ENCODE results near the gene STMN3. TPM values are rescaled to one million over a fixed set of nuclear protein-coding genes. Genes with fewer than 3 reads are reported as not detected.

STMN3 gene
- total and polyA plus RNA-seq, 2 experiments from 2014 or later = 18.6 to 37.6 TPM

- in situ Hi-C loops (cut with MboI) = no loop called here
- no peak for DNase-seq
- 70 to 75% methylated on average over 24 to 25 of the region's 25 CpGs for WGBS, 2 experiments (ENCODE audit: low coverage in 1 of 2, low lambda C conversion rate in 2 of 2, missing lambda C conversion rate in 2 of 2)
- Histone ChIP-seq H3F3A (ENCODE audit: insufficient read depth) (no peaks in the 10 kb centered on the region; the same call in 1 of the 2 replicates), H3K9me2 (ENCODE audit: insufficient read depth) (no peaks in the 10 kb centered on the region), H3K4me2 (ENCODE audit: unreplicated experiment) (no peak overlapping the region), H3K4me1 (ENCODE audit: insufficient read depth) (peaks cover 24% of the 10 kb centered on the region), H3K27me3 (replicated peaks; ENCODE audit: insufficient read depth) (no peaks in the 10 kb centered on the region), H3K9ac (no peak overlapping the region), H3K4me3 (no peak overlapping the region), H3K36me3 (ENCODE audit: low read depth) (no peaks in the 10 kb centered on the region), H3K9me3 (ENCODE audit: low read depth) (no peaks in the 10 kb centered on the region), H4K20me1 (ENCODE audit: insufficient read depth) (no peaks in the 10 kb centered on the region), H3K79me2 (ENCODE audit: insufficient read depth) (peaks cover 8% of the 10 kb centered on the region; the same call in 1 of the 2 replicates), H3K27ac (no peak overlapping the region), H2AFZ (no peak overlapping the region)
- TF ChIP-seq EZH2phosphoT487 (IDR thresholded peaks at IDR 0.05; ENCODE audit: insufficient read depth, low read depth) (no peak), EZH2 (IDR thresholded peaks at IDR 0.05; ENCODE audit: insufficient read depth, poor library complexity, severe bottlenecking) (no peak)
These were observed 42.4 kb upstream of the STMN3 start for GRCh38 chr20:63695424-63696305.

DNA sequence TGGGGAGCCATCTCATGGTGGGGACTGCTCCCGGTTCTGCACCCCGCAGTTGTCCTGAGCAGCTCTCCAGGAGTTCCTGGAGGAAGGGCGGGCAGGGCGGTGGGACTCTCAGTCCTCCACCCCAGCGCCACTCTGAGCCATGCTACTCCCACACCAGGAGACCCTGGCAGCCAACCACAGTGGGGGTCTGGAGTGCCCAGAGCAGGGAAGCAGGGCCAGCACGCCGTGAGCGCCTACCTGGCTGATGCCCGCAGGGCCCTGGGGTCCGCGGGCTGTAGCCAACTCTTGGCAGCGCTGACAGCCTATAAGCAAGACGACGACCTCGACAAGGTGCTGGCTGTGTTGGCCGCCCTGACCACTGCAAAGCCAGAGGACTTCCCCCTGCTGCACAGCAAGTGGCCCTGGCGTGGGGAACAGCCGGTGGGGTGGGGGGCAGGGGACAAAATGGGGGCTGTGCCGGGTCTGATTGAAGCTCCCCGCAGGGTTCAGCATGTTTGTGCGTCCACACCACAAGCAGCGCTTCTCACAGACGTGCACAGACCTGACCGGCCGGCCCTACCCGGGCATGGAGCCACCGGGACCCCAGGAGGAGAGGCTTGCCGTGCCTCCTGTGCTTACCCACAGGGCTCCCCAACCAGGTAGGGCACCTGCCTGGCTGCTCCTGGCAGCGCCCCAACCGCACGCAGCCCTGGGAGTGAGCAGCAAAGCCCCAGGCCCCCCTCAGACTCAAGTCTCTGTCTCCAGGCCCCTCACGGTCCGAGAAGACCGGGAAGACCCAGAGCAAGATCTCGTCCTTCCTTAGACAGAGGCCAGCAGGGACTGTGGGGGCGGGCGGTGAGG lies 41.6 kb upstream of the STMN3 start:
- no peak overlapping the region for H3K4me2 ChIP-seq (ENCODE audit: unreplicated experiment)
- no peaks in the 10 kb centered on the region for H3K9me3 ChIP-seq (ENCODE audit: low read depth)
- no peaks in the 10 kb centered on the region for H3K27me3 ChIP-seq (replicated peaks; ENCODE audit: insufficient read depth)
- DNase-seq = no peak
- TF ChIP-seq EZH2phosphoT487 (IDR thresholded peaks at IDR 0.05; ENCODE audit: insufficient read depth, low read depth) (no peak), EZH2 (IDR thresholded peaks at IDR 0.05; ENCODE audit: insufficient read depth, poor library complexity, severe bottlenecking) (no peak)
- no peaks in the 10 kb centered on the region for H3K9me2 ChIP-seq (ENCODE audit: insufficient read depth)
- H3K36me3 ChIP-seq (ENCODE audit: low read depth) = no peaks in the 10 kb centered on the region
- peaks cover 22% of the 10 kb centered on the region for H3K4me1 ChIP-seq (ENCODE audit: insufficient read depth)
- WGBS, 2 experiments (ENCODE audit: low coverage in 1 of 2, low lambda C conversion rate in 2 of 2, missing lambda C conversion rate in 2 of 2) = 87 to 92% methylated on average over 32 of the region's 37 CpGs
- H2AFZ ChIP-seq = no peak overlapping the region
- H3K4me3 ChIP-seq = no peak overlapping the region
- no peak overlapping the region for H3K27ac ChIP-seq
- in situ Hi-C loops (cut with MboI) = no loop called here
- H3F3A ChIP-seq (ENCODE audit: insufficient read depth) = no peaks in the 10 kb centered on the region; the same call in 1 of the 2 replicates
- H3K9ac ChIP-seq = no peak overlapping the region
- H3K79me2 ChIP-seq (ENCODE audit: insufficient read depth) = peaks cover 1% of the 10 kb centered on the region; the same call in 1 of the 2 replicates
- no peaks in the 10 kb centered on the region for H4K20me1 ChIP-seq (ENCODE audit: insufficient read depth)

- Histone ChIP-seq H3K36me3 (ENCODE audit: low read depth) (no peaks in the 10 kb centered on the region), H3K9ac (no peak overlapping the region), H3K9me3 (ENCODE audit: low read depth) (no peaks in the 10 kb centered on the region), H3K4me2 (ENCODE audit: unreplicated experiment) (no peak overlapping the region), H2AFZ (no peak overlapping the region), H3K4me1 (ENCODE audit: insufficient read depth) (peaks cover 13% of the 10 kb centered on the region), H3F3A (ENCODE audit: insufficient read depth) (no peaks in the 10 kb centered on the region; the same call in 1 of the 2 replicates), H3K27ac (no peak overlapping the region), H3K4me3 (no peak overlapping the region), H4K20me1 (ENCODE audit: insufficient read depth) (no peaks in the 10 kb centered on the region), H3K27me3 (replicated peaks; ENCODE audit: insufficient read depth) (no peaks in the 10 kb centered on the region), H3K9me2 (ENCODE audit: insufficient read depth) (no peaks in the 10 kb centered on the region), H3K79me2 (ENCODE audit: insufficient read depth) (no peaks in the 10 kb centered on the region)
- in situ Hi-C loops (cut with MboI) = no loop called here
- no peak for DNase-seq
- TF ChIP-seq EZH2 (IDR thresholded peaks at IDR 0.05; ENCODE audit: insufficient read depth, poor library complexity, severe bottlenecking) = no peak
- TF ChIP-seq EZH2phosphoT487 (IDR thresholded peaks at IDR 0.05; ENCODE audit: insufficient read depth, low read depth) = no peak
- WGBS, 2 experiments (ENCODE audit: low coverage in 1 of 2, low lambda C conversion rate in 2 of 2, missing lambda C conversion rate in 2 of 2) = 88 to 91% methylated on average over 21 of the region's 21 CpGs
These were observed 40.7 kb upstream of the STMN3 start for GRCh38 chr20:63693733-63694583.

All from GM23248 (cell line).